HG03064 (cell line): ENCODE measurements around the gene MCRIP1.

Experiments used
- ATAC-seq: cut with Tn5 transposase; IDR thresholded peaks from one replicate; pipeline ENCODE4 v1.9.1; 2021; ENCODE audit warnings: low read depth; ENCODE audit not compliant: unreplicated experiment

MCRIP1 gene

DNA sequence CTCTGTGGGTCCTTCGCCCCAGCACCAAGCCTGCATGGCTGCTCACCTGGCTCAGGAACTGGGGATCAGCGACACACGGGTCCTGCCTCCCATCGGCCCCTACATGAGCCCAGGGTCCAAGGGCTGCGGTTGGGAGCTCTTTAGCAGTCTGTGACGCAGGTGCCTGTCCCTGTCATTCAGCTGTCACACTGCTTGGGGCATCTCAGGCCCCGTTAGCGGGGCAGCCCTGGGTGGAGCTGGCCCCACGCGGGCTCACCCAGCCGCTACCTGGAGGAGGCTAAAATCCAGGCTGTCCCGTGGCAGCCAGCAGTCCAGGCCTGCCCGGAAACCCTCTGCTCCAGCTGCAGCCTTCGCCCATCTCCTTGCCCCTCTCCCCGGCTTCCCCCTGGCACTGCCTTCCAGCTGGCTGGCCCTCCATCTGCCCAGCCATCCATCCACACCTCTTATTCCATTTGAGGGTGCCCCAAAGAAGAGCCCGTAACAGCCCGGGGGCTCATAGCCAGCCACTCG is 25.8 kb downstream of the MCRIP1 start:
- ATAC-seq: no peak

DNA sequence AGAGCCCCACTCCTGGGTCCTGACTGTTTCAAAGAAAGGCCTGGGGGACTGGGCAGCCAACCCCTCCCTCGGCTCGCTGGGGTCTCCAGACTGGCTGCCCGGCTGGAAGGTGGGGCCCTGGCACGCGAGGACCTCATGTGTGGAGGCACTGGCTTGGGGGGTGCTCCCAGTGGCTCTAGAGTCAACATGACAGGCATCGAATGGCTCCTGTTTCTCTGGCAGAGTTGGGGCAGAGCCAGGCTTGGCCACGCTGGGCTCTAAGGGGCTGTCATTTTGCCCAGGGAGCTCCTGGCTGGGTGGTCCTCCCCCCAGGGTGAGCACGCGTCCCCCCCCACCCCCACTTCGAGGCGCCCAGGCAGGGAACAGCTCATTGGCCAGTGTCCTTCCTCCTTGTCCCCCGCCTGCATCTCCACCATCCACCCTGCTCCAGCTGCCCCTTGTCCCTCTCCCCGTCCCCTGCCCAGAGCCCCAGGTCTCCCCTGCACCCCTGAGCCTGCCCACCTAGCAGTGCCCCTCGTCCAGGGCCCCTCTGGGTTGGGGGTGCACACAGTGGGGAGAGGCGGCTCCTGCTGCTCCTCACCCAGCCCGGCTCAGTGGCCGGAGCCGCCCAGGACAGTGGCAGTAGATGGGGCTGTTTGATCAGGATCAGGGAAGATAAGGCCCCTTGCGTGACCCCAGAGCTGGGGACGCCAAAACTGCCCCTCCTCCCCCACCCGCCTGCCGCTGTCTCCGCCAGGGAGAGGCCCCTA is 26.5 kb downstream of the MCRIP1 start:
- no peak for ATAC-seq

DNA sequence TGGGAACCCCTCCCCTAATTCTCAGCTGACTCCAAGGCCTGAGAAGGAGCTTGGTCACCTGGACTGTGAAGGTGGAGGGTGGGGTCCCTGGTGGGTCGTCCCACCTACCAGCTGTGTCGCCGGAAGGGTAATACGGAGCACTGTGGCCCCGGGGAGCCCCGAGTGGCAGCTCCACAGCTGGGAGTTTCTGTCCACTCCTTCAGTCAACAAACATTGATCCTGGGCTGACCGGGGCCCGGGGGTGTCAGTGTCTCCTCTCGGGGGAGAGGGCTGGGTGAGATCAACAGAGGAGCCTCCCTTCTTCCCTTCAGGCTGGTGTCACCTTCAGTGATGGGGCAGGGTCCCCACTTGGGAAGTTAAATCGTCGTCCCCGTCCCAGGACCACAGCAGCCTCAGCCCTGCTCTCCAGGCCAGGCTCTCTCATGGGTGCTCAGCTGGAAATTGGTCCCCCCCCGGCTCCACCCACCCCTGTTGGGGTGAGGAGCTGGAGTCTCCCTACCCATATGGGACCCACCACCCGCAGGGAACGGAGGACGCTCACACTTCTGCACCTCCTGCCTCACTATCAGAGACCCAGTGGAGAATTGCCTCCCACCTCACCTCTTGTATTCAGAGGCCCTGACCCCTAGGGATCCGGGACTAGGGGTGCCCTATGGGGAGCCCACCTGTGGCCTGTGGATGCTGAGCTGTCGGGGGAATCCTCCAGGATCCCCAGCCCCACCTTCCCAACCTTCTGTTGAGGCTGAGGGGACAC is 27.2 kb downstream of the MCRIP1 start:
- ATAC-seq: no peak

DNA sequence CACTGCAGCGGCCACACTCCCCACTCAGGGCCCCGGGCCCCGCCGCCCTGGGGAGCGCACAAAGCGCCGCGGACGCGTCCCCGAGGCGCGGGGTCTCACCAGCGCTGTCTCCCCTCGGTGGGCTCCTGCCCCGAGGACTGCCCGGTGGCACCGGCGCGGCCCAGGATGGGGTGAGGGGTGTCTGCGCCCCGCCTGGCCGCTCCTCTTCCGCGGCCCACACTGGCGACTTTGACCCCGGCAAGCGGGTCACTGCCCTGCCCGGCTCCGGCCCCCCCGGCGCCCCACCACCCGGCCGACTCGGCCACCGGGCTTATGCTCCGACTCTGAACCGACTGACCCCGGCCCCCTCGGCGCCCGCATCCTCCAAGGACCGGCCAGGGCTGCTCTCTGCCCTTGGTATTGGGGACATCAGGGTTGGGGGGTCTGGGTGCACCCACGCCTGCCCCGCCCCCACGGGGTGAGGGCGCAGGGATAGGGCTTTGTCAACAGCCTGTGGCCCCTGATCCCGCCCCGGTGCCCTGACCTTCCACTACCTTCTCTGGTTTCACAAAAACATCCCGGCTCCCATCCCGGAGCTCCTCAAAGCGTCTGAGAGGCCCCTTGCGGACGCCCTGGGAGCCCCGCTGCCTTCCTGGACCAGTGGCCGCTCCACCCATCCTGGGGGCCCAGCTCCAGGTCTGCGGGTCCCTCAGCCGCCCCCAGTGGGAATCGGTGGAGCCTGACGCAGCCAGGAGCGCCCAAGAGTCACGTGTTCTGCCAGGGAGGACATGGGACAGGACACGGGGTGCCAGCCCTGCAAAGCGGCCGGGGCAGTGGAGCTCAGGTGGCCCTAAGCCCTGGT is 28.3 kb downstream of the MCRIP1 start:
- no peak for ATAC-seq

DNA sequence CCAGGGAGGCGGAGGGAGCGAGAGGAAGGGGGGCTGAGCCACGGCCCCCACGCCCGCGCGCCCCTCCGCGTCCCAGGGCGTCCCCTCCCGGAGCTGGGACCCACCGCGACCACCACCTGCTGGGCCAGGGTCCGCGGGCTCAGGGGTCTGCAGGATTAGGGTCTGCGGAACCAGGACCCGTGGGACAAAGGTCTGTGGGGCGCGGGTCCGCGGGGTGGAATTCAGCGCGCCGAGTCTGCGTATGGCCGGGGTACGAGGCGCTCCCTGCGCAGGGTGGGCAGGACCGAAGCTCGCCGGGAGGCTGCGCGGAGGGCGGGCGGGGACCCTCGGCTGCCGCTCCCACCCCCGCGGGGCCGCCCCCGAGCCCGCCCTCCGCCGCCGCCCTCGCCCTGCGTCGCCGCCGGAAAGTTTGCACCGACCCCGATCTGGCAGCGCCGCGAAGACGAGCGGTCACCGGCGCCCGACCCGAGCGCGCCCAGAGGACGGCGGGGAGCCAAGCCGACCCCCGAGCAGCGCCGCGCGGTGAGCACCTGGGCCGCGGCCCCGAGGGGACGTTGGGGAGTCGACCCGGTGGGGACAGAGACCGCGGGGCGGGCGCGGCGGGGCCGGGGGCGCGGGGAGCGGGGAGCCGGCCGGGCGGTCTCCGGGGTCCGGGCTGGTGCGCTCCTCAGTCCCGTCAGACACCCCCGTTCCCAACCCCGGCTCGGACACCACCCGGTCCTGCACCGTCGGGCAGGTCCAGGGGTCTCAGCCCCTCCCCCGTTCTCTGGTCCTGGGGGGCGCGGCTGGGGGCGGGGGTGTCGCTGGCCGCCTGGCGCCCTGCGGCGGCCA is 29.1 kb downstream of the MCRIP1 start, which contains the start of gene GCGR:
Gene GCGR (plus strand): TSS at position 423 of the 831 bp plus-strand sequence. CDS start 4,869 bp downstream, outside the sequence.
- ATAC-seq: no peak

DNA sequence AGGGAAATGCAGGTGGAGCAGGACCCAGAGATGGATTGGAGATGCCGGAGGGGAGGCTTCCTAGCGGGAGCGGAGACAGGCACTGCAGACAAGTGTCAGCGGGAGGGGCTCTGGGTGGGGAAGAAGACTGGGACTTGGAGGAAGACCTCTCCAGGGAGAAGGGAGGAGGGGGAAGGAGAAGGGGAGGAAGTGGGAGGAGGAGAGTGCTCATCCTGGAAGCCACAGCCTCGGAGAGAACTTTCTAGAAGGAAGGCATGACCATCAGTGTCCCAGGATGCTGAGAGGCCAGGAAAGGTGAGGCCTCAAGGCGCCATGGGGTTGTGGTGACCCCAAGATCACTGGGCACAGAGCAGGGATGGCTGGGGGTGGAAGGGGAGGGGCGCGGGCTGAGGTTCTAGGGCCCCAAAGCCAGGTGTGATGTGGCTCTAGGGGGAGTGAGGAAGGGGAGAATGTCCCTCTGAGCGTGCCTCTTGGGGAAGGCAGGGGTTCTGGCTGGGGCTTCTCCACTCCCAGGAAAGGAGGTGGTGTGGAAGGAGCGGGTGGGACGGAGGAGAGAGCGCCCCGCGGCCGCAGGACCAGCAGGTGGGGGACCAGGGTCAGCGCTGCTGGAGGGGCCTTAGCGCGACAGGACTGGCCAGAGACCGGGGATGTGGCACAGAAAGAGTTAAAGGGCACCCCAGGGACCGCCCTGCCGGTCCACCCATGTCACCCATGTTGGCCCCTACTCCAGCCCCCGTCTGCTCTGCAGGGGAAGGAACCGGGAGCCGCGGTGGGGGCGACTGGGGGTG is 30.0 kb downstream of the MCRIP1 start:
- no peak for ATAC-seq

DNA sequence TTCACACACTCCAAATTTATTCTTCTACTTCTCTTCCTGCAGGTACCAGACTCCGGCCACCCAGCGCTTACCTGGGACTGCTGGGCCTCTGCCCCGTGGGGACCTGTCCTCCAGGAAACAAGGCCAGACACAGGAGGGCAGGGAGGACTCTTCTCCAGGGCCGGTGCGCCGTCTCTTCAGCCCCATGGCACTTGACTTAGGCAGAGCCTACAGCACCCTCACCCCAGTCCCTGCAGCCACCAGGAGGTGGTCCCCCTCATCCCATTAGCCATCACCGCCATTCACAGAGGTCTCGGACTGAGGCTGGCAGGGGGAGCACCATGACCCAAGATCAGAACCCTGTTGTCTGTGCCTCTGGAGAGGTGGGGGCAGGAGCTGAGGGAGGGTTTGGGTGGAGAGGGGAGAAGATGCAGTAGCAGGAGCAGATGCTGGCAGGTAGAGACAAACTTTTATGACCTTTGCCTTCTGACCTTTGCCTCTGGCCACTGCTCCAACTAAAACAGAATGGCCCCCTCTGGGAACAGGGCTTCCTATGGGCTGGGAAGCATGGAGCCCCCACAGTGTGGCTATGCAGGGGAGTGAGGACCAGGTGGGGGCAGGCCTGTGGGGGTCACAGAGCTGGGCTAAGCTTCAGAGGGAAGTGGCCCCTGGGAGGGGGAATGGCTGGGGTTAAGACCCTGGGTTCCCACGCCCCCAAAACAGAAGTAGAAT is 30.9 kb downstream of the MCRIP1 start:
- ATAC-seq: no peak

DNA sequence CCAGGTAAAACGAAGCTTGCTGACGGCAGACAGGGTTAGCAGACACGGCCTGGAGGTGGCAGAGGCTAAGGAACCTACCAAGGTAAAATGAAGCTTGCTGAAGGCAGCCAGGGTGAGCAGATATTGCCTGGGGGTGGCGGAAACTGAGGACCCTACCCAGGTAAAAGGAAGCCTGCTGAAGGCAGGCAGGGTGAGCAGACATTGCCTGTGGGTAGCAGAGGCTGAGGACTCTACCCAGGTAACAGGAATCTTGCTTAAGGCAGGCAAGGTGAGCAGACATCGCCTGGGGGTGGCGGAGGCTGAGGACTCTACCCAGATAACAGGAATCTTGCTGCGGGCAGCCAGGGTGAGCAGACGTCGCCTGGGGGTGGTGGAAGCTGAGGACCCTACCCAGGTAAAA is 31.8 kb downstream of the MCRIP1 start:
- ATAC-seq: no peak

DNA sequence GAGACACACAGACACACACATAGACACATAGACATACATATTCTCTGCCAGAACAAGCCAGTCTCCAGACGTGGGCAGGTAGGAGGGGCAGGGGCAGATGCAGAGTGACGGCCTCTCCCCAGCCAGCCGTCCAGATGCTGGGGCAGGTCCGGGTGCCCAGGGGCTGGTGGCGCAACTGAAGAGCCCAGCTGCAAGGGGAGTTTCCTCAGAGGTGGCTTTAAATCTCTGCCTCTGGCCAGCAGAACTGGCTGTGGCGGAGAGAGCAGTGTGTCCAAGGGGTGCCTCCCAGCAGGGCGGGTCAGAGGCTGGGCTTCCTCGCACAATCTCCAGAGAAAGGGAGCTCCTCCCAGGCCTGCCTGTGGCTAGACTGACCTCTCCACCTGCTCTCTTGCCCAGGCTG is 38.6 kb downstream of the MCRIP1 start:
- no peak for ATAC-seq

DNA sequence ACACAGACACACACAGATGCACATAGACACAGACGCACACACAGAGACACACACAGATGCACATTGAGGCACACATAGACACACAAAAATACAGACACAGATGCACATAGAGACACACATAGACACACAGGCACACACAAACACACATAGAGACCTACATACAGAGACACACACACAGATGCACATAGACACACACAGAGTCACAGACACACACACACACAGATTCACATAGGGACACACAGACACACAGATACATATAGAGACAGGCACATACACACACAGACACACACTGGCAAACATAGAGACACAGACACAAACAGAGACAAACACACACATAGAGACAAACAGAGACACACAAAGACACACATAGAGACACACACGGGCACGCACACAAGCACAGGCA is 39.0 kb downstream of the MCRIP1 start:
- ATAC-seq: no peak

DNA sequence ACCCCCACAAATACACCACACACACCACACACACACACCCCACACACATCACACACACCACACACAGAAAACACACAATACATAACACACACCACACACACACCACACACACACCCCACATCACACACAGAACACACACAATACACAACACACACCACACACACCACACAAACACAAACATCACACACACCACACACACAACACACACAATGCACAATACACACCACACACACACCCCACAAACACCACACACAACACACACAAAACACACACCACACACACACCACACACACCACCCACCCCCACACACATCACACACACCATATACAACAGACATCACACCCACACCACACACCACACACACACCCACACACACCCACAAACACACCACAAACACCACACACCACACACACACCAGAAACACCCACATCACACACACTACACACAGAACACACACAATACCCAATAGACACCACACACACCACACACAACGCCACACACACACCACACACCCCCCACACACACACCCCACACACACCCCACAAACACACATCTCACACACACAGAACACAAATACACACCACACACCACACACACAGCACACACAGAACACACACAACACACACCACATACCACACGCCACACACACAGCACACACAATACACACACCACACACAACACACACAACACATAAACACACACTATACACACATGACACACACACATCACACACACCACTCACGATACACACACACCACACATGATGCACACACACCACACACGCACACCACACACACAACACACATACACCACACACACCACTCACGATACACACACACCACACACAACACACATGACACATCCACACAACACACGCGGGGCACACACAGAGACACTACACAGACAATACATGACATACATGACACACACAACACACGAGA is 40.1 kb downstream of the MCRIP1 start:
- ATAC-seq: no peak
